Calu3 (cell line): ENCODE data around the gene PWP2. TPM values are rescaled to one million over a fixed set of nuclear protein-coding genes. Genes with fewer than 3 reads are reported as not detected.
"Not testable (repeated sequence)": the region's sequence is repeated elsewhere in the genome, so short reads cannot be mapped to it uniquely, and the experiment has no call there.

Source experiments
- BruUV-seq: library from RNA; stranded (reverse); fragments of 400-500 nt; replicated peaks from 2 replicates; lab custom pipeline; 2021; lab: Mats Ljungman, UMichigan
- CTCF ChIA-PET: fragments of 300-600 bp; sonication (Branson Sonifier 250); formaldehyde crosslinking; loops from one replicate; lab custom pipeline; 2022; ENCODE audit warnings: antibody characterized with exemption; lab: Charles Lee
- DNase-seq: peaks from one replicate; pipeline ENCODE4 v3.0.0; 2022
- H3K27ac Mint-ChIP-seq: one replicate; pipeline ENCODE4 v1.8.0; 2022; ENCODE audit warnings: mixed read lengths; ENCODE audit not compliant: unreplicated experiment
- H3K27me3 Mint-ChIP-seq: one replicate; pipeline ENCODE4 v1.8.0; 2022; ENCODE audit warnings: mixed read lengths; ENCODE audit not compliant: unreplicated experiment
- H3K36me3 Mint-ChIP-seq: one replicate; pipeline ENCODE4 v1.8.0; 2022; ENCODE audit warnings: mild to moderate bottlenecking, moderate library complexity, mixed read lengths; ENCODE audit not compliant: insufficient read depth, unreplicated experiment
- H3K4me1 Mint-ChIP-seq: one replicate; pipeline ENCODE4 v1.8.0; 2022; ENCODE audit warnings: mild to moderate bottlenecking, low read depth, mixed read lengths; ENCODE audit not compliant: unreplicated experiment
- H3K4me3 Mint-ChIP-seq: one replicate; pipeline ENCODE4 v1.8.0; 2022; ENCODE audit warnings: mild to moderate bottlenecking, low read depth, moderate library complexity, mixed read lengths; ENCODE audit not compliant: unreplicated experiment
- H3K9me3 Mint-ChIP-seq: one replicate; pipeline ENCODE4 v1.8.0; 2022; ENCODE audit warnings: low read depth, mixed read lengths; ENCODE audit not compliant: unreplicated experiment
- intact Hi-C: fragments of 100-400 bp; cut with micrococcal nuclease; formaldehyde crosslinking; loops from one replicate; pipeline ENCODE4 v1.10.0; 2022; ENCODE audit not compliant: unreplicated experiment
- total RNA-seq: library from RNA; stranded (reverse); gene quantifications from 2 replicates; pipeline ENCODE4 v1.2.3, GENCODE V29; 2022
- TF ChIP-seq, protein P1 (sequence below): fragments of 200-600 bp; IDR thresholded peaks from one replicate; pipeline ENCODE4 v1.8.0; 2022; ENCODE audit warnings: antibody characterized with exemption; ENCODE audit not compliant: unreplicated experiment

Gene PWP2
- total RNA-seq, 1 experiment from 2014 or later: 18.1 TPM

DNA sequence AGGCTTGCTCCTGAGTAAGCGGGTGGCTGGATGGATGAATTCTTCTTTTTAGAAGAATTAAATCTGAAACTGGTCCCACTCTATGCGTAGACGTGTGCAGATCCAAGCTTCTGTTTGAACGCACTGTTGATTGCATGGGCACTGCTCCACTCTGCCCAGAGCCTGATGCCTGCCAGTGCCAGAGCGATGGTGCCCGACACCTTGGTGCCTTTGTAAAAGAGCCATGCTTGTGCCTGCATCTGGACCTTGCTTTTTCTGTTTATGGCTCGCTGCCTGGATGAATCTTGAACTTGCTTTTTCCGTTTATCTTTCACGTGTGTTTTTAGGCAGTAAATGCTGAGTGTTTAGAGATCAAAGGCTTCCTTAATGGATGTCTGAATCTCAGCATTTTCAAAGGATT, 15.0 kb upstream of the PWP2 start:
- H3K36me3 Mint-ChIP-seq: peaks cover 31% of the 10 kb centered on the region
- no TSS peak for BruUV-seq
- no peaks in the 10 kb centered on the region for H3K9me3 Mint-ChIP-seq
- intact Hi-C loops: no loop called here
- CTCF ChIA-PET: no interaction called here
- no peak overlapping the region for H3K27ac Mint-ChIP-seq
- H3K4me3 Mint-ChIP-seq: no peak overlapping the region
- H3K4me1 Mint-ChIP-seq: peaks cover 21% of the 10 kb centered on the region
- TF ChIP-seq, protein P1, sequence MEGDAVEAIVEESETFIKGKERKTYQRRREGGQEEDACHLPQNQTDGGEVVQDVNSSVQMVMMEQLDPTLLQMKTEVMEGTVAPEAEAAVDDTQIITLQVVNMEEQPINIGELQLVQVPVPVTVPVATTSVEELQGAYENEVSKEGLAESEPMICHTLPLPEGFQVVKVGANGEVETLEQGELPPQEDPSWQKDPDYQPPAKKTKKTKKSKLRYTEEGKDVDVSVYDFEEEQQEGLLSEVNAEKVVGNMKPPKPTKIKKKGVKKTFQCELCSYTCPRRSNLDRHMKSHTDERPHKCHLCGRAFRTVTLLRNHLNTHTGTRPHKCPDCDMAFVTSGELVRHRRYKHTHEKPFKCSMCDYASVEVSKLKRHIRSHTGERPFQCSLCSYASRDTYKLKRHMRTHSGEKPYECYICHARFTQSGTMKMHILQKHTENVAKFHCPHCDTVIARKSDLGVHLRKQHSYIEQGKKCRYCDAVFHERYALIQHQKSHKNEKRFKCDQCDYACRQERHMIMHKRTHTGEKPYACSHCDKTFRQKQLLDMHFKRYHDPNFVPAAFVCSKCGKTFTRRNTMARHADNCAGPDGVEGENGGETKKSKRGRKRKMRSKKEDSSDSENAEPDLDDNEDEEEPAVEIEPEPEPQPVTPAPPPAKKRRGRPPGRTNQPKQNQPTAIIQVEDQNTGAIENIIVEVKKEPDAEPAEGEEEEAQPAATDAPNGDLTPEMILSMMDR: no peak
- no peak for DNase-seq
- no peaks in the 10 kb centered on the region for H3K27me3 Mint-ChIP-seq

GRCh38 chr21:44093761-44094160, 13.4 kb upstream of the PWP2 start:
- CTCF ChIA-PET: no interaction called here
- peaks cover 15% of the 10 kb centered on the region for H3K4me1 Mint-ChIP-seq
- intact Hi-C loops: no loop called here
- no peaks in the 10 kb centered on the region for H3K9me3 Mint-ChIP-seq
- TF ChIP-seq, protein P1: no peak
- no TSS peak for BruUV-seq
- no peaks in the 10 kb centered on the region for H3K27me3 Mint-ChIP-seq
- no peak overlapping the region for H3K27ac Mint-ChIP-seq
- peaks cover 31% of the 10 kb centered on the region for H3K36me3 Mint-ChIP-seq
- DNase-seq: no peak
- H3K4me3 Mint-ChIP-seq: no peak overlapping the region

DNA sequence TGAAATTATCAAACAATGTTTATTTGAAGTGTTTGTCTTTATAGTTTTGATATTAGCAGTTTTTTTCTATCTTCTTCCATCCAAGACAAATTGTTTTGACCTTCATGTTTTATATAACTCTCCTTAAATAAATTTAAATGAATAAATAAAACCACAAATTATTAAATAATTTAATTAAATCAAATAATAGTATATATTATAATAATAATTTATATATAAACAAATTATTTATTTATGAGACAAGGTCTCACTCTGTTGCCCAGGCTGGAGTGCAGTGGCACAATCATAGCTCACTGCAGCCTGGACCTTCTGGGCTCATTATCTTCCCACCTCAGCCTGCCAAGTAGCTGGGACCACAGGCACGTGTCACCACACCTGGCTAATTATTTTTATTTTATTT, 12.4 kb upstream of the PWP2 start:
- BruUV-seq: no TSS peak
- H3K4me1 Mint-ChIP-seq: peaks cover 4% of the 10 kb centered on the region
- CTCF ChIA-PET: no interaction called here
- peaks cover 26% of the 10 kb centered on the region for H3K36me3 Mint-ChIP-seq
- TF ChIP-seq, protein P1: no peak
- no peak overlapping the region for H3K27ac Mint-ChIP-seq
- H3K27me3 Mint-ChIP-seq: no peaks in the 10 kb centered on the region
- intact Hi-C loops: no loop called here
- no peak for DNase-seq
- H3K4me3 Mint-ChIP-seq: no peak overlapping the region
- no peaks in the 10 kb centered on the region for H3K9me3 Mint-ChIP-seq

GRCh38 chr21:44098507-44098906, 8.7 kb upstream of the PWP2 start:
- H3K4me1 Mint-ChIP-seq, DNase-seq, H3K4me3 Mint-ChIP-seq, H3K27me3 Mint-ChIP-seq, CTCF ChIA-PET, H3K36me3 Mint-ChIP-seq, BruUV-seq, intact Hi-C loops, H3K9me3 Mint-ChIP-seq, H3K27ac Mint-ChIP-seq: not testable (repeated sequence)

GRCh38 chr21:44098964-44099363, 8.2 kb upstream of the PWP2 start:
- H3K27me3 Mint-ChIP-seq, H3K27ac Mint-ChIP-seq, DNase-seq, intact Hi-C loops, H3K4me3 Mint-ChIP-seq, CTCF ChIA-PET, H3K4me1 Mint-ChIP-seq, H3K36me3 Mint-ChIP-seq, H3K9me3 Mint-ChIP-seq, BruUV-seq: not testable (repeated sequence)

DNA sequence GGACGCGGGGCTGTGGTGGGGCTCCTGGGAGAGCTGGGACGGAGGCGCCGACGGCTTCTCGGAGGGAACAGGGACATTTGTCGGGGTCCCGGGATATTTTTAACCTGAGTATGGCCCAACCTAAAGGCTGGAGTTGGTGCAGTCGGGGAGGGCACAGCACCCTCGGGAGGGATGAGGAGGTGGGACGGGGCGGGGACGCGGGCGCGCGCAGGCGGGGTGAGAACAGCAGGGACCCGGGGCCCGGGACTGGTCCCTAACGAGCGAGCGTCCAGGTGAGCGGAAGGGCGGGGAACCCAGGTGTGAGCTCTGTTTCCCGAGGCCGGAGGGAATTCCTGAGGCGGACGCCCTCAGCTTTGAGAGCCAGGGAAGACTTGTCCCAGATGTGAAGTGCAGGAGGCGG, 390 bp downstream of the PWP2 start:
- H3K36me3 Mint-ChIP-seq, H3K4me1 Mint-ChIP-seq, BruUV-seq, H3K4me3 Mint-ChIP-seq, H3K27me3 Mint-ChIP-seq, H3K9me3 Mint-ChIP-seq, DNase-seq, intact Hi-C loops, H3K27ac Mint-ChIP-seq, CTCF ChIA-PET: not testable (repeated sequence)

DNA sequence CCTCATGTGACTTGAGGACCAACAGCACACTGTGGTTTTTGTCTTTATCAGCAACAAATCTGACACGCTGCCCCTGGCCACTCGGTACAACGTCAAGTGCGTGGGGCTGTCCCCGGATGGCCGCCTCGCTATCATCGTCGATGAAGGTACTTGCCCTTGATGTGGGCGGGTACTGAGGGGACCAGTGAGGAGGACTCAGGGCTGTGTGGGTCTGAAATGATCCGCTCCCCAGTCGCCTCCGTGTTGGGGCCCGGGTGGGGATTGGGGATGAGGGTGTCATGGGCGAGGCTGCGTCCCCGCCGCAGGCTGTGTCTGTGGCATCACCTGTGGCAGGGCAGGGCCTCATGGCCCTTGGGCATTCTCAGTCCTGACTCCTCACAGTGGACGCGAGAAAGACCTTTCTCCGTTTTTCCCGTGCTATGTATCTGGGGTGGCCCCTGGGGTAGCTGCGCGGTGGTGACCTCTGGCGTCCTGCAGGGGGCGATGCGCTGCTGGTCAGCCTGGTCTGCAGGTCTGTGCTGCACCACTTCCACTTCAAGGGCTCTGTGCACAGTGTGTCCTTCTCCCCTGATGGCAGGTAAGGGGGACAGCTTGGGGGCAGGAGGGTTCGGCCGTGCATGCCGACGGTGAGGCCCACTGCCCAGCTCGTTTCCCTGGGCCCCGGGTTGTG, 6.6 kb downstream of the PWP2 start:
- H3K9me3 Mint-ChIP-seq, H3K4me1 Mint-ChIP-seq, H3K27ac Mint-ChIP-seq, CTCF ChIA-PET, intact Hi-C loops, BruUV-seq, H3K36me3 Mint-ChIP-seq, H3K4me3 Mint-ChIP-seq, DNase-seq, H3K27me3 Mint-ChIP-seq: not testable (repeated sequence)

- H3K27me3 Mint-ChIP-seq, BruUV-seq, CTCF ChIA-PET, DNase-seq, H3K27ac Mint-ChIP-seq, H3K4me1 Mint-ChIP-seq, intact Hi-C loops, H3K9me3 Mint-ChIP-seq, H3K36me3 Mint-ChIP-seq, H3K4me3 Mint-ChIP-seq: not testable (repeated sequence)
Measured at GRCh38 chr21:44122131-44122530, 14.9 kb downstream of the PWP2 start.
